Measurements from ENCODE around the gene B3GALNT1. TPM values are rescaled to one million over a fixed set of nuclear protein-coding genes. Genes with fewer than 3 reads are reported as not detected.

The B3GALNT1 gene
- total RNA-seq, 4 donors from 2014 or later = 3.7 to 6.2 (median 5.5) TPM

GRCh38 chr3:161117646-161118045 lies 12.5 kb upstream of the B3GALNT1 start:
- Histone ChIP-seq H3K4me3 (no peak overlapping the region), H3K36me3 (no peaks in the 10 kb centered on the region), H3K4me1 (no peaks in the 10 kb centered on the region), H3K9me3 (peaks cover 0 to 39% (median 29%) of the 10 kb centered on the region in 4 donors), H3K27me3 (no peaks in the 10 kb centered on the region), H3K27ac (replicated peaks in 1 of 4) (no peak overlapping the region)
- no peak for DNase-seq (ENCODE audit: extremely low spot score)
- 73% methylated on average over 3 of the region's 3 CpGs for WGBS
- intact Hi-C loops (cut with DNase I) = no loop called here
- TF ChIP-seq POLR2AphosphoS5 (IDR thresholded peaks at IDR 0.05) = no peak
- TF ChIP-seq POLR2A (IDR thresholded peaks at IDR 0.05; ENCODE audit: low read depth) = no peak
- TF ChIP-seq EP300 (IDR thresholded peaks at IDR 0.05) = no peak
- no peak for TF ChIP-seq CTCF (IDR thresholded peaks at IDR 0.05)

GRCh38 chr3:161108840-161109239 lies 3.7 kb upstream of the B3GALNT1 start:
- DNase-seq (ENCODE audit: extremely low spot score) = no peak
- no peak overlapping the region for H3K4me3 ChIP-seq
- peaks cover 3 to 18% (median 4%) of the 10 kb centered on the region in 4 donors for H3K4me1 ChIP-seq
- H3K36me3 ChIP-seq = no peaks in the 10 kb centered on the region
- no peaks in the 10 kb centered on the region for H3K27me3 ChIP-seq
- TF ChIP-seq EP300 (IDR thresholded peaks at IDR 0.05) (no peak), POLR2A (IDR thresholded peaks at IDR 0.05; ENCODE audit: low read depth) (no peak), CTCF (IDR thresholded peaks at IDR 0.05) (no peak), POLR2AphosphoS5 (IDR thresholded peaks at IDR 0.05) (no peak)
- 75% methylated on average over 1 of the region's 1 CpG for WGBS
- no peak overlapping the region for H3K27ac ChIP-seq (replicated peaks in 1 of 4)
- peaks cover 0 to 3% (median 0%) of the 10 kb centered on the region in 4 donors for H3K9me3 ChIP-seq
- intact Hi-C loops (cut with DNase I) = loop anchor here (10.0 kb wide), 1 partner anchor 126 kb away; no protein-coding TSS in a partner anchor

- WGBS = 100% methylated on average over 1 of the region's 1 CpG
- Histone ChIP-seq H3K36me3 (no peaks in the 10 kb centered on the region), H3K27me3 (no peaks in the 10 kb centered on the region), H3K27ac (replicated peaks in 1 of 4) (no peak overlapping the region), H3K4me3 (no peak overlapping the region), H3K9me3 (no peaks in the 10 kb centered on the region), H3K4me1 (peaks cover 3 to 22% (median 5%) of the 10 kb centered on the region in 4 donors)
- no peak for DNase-seq (ENCODE audit: extremely low spot score)
- TF ChIP-seq POLR2AphosphoS5 (IDR thresholded peaks at IDR 0.05) (no peak), CTCF (IDR thresholded peaks at IDR 0.05) (no peak), EP300 (IDR thresholded peaks at IDR 0.05) (no peak), POLR2A (IDR thresholded peaks at IDR 0.05; ENCODE audit: low read depth) (no peak)
- intact Hi-C loops (cut with DNase I) = loop anchor here (10.0 kb wide), 1 partner anchor 127 kb away; no protein-coding TSS in a partner anchor
Observed at GRCh38 chr3:161107311-161107710, 2.2 kb upstream of the B3GALNT1 start.

GRCh38 chr3:161103776-161104385 lies 1.3 kb downstream of the B3GALNT1 start:
- no peaks in the 10 kb centered on the region for H3K9me3 ChIP-seq
- intact Hi-C loops (cut with DNase I) = loop anchor here (10.0 kb wide), 1 partner anchor 131 kb away; no protein-coding TSS in a partner anchor
- H3K27me3 ChIP-seq = no peaks in the 10 kb centered on the region
- WGBS = 91% methylated on average over 22 of the region's 22 CpGs
- H3K36me3 ChIP-seq = peaks cover 0 to 26% (median 3%) of the 10 kb centered on the region in 4 donors
- peaks cover 3 to 22% (median 5%) of the 10 kb centered on the region in 4 donors for H3K4me1 ChIP-seq
- peak overlapping the region; percentile 67 to 85 (median 78) for H3K4me3 ChIP-seq
- no peak for DNase-seq (ENCODE audit: extremely low spot score)
- TF ChIP-seq POLR2A (IDR thresholded peaks at IDR 0.05; ENCODE audit: low read depth) (no peak), EP300 (IDR thresholded peaks at IDR 0.05) (no peak), CTCF (IDR thresholded peaks at IDR 0.05) (no peak), POLR2AphosphoS5 (IDR thresholded peaks at IDR 0.05) (no peak)
- H3K27ac ChIP-seq (replicated peaks in 1 of 4) = peak overlapping the region in 1 of 4 donors; percentile 83
